ENCODE measurements around the gene TMEM132D.

GRCh38 chr12:129102233-129102632 lies 801.6 kb downstream of the TMEM132D start:
- TF ChIP-seq CTCF (IDR thresholded peaks at IDR 0.05) (no peak), POLR2A (IDR thresholded peaks at IDR 0.05; ENCODE audit: low read depth) (no peak), POLR2AphosphoS5 (IDR thresholded peaks at IDR 0.05) (no peak), EP300 (IDR thresholded peaks at IDR 0.05) (no peak)
